Measurements from ENCODE around the gene ZNF451.

Gene ZNF451

DNA sequence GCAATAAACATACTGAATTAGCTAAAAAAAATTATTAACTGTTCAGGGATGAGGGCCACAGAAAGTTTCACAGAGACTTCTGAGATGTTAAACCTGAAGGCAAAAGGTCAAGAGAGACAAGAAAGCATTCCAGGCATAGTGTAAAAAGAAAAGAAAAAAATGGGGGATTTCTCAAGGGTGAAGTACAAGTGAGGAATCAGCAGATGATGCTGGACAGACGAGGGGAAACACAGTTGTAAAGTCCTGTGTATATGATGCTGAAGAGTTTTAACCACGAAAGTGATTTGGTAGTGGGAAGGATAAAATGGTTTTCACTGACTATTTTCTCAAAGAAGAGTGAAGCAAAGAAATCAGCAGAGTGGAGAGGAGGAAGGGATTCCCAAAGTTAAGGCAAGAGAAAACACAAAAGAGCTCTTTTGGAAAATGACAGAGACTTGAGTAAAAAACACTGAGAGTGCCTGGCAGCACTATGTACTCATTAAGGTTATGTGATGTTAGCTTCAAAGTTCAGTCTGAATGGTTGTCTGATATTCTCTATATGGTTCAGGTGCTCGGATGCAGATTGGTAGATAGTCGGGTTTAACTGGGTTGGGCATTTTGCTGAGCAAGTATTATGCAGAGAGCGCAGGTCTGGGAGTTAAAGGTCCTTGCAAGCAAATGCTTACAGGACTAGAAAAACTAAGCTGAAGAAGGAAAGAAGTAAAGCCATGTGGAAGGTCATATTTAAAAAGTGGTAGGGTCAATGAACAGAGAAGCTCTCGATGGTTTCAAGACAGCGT lies 115.8 kb downstream of the ZNF451 start:
- DNase-seq, result no peak

GRCh38 chr6:57207141-57207540 lies 117.2 kb downstream of the ZNF451 start:
- DNase-seq, result no peak

DNA sequence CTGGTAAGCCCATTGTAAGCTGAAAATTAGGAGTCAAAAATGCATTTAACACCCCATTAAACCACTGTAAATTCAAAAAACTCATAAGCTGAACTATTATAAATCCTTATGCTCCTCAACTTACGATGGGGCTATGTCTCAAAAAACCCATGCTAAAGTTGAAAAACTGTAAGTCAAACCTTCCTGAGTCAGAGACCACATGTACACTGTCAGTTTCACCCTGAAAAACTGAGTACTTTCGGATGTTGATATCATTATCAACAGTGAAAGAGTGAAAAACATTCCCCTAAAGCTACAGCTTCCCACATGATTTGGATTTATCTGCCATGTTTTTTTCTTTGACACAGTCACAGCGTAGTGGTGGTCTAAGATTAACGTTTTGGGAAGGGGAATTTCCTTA lies 117.9 kb downstream of the ZNF451 start:
- DNase-seq, result no peak

DNA sequence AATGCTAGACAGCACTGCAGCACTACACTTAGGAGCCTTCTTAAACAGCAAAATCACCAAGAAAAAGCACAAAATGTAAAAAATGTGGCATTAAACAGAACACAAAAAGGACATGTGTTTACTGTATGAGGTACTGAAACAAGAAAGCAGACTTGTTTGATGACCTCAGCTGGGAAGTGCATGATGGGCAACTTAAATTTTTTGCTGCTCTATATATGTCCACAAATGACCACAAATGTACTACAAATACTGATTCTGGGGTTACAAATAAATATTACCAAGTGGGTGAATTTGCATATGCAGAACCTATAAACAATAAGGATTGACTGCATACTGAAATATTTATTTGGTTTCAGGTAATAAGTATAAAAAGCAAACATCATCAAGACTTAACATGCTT lies 119.0 kb downstream of the ZNF451 start:
- no peak for DNase-seq

GRCh38 chr6:57210060-57210459 lies 120.1 kb downstream of the ZNF451 start:
- DNase-seq, result no peak

- no peak for DNase-seq
These were observed 125.3 kb downstream of the ZNF451 start for GRCh38 chr6:57215260-57215659.

- no peak for DNase-seq
These were observed 126.5 kb downstream of the ZNF451 start for GRCh38 chr6:57216235-57217101.

DNA sequence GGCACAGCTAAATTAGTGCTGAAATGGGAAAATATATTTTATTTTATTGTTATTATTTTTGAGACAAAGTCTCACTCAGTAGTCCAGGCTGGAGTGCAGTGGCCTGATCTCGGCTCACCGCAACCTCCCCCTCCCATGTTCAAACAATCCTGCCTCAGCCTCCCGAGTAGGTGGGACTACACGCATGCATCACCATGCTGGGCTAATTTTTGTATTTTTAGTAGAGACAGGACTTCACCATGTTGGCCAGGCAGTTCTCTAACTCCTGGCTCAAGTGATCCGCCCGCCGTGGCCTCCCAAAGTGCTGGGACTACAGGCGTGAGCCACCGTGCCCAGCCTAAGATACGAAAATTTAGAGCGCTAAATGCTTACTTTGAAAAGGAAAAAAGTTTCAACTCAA lies 127.3 kb downstream of the ZNF451 start:
- no peak for DNase-seq

Measured in right kidney (tissue), 1 donor.